ENCODE measurements around the gene PSME3IP1.

The PSME3IP1 gene

GRCh38 chr16:57125969-57126368 lies 59.9 kb downstream of the PSME3IP1 start:
- no peak for TF ChIP-seq REST (IDR thresholded peaks at IDR 0.05; ENCODE audit: insufficient replicate concordance, low read depth)
- no peak for TF ChIP-seq SPI1 (IDR thresholded peaks at IDR 0.05; ENCODE audit: borderline replicate concordance, low read depth)
- TF ChIP-seq GABPA (IDR thresholded peaks at IDR 0.05; ENCODE audit: low read depth) = no peak
- no peak for TF ChIP-seq CTCF (IDR thresholded peaks at IDR 0.05; ENCODE audit: insufficient read depth, low read length)
- TF ChIP-seq POLR2AphosphoS5 (IDR thresholded peaks at IDR 0.05; ENCODE audit: low read depth) = no peak
- no peak overlapping the region for H3K27ac ChIP-seq (replicated peaks)
- no peak for DNase-seq (ENCODE audit: low read depth in 1 of 2, low spot score in 1 of 2)
- H3K4me3 ChIP-seq (replicated peaks; ENCODE audit: insufficient read depth, low read length) = no peak overlapping the region
- no peaks in the 10 kb centered on the region for H3K27me3 ChIP-seq (ENCODE audit: insufficient read depth, poor library complexity, severe bottlenecking)

- Histone ChIP-seq H3K27me3 (ENCODE audit: insufficient read depth, poor library complexity, severe bottlenecking) (no peaks in the 10 kb centered on the region), H3K27ac (replicated peaks) (no peak overlapping the region), H3K4me3 (replicated peaks; ENCODE audit: insufficient read depth, low read length) (no peak overlapping the region)
- no peak for DNase-seq (ENCODE audit: low read depth in 1 of 2, low spot score in 1 of 2)
- TF ChIP-seq SPI1 (IDR thresholded peaks at IDR 0.05; ENCODE audit: borderline replicate concordance, low read depth) = no peak
- no peak for TF ChIP-seq CTCF (IDR thresholded peaks at IDR 0.05; ENCODE audit: insufficient read depth, low read length)
- no peak for TF ChIP-seq REST (IDR thresholded peaks at IDR 0.05; ENCODE audit: insufficient replicate concordance, low read depth)
- no peak for TF ChIP-seq GABPA (IDR thresholded peaks at IDR 0.05; ENCODE audit: low read depth)
- no peak for TF ChIP-seq POLR2AphosphoS5 (IDR thresholded peaks at IDR 0.05; ENCODE audit: low read depth)
Measured at GRCh38 chr16:57125376-57125775, 60.5 kb downstream of the PSME3IP1 start.

- TF ChIP-seq CTCF (IDR thresholded peaks at IDR 0.05; ENCODE audit: insufficient read depth, low read length) (no peak), POLR2AphosphoS5 (IDR thresholded peaks at IDR 0.05; ENCODE audit: low read depth) (no peak), REST (IDR thresholded peaks at IDR 0.05; ENCODE audit: insufficient replicate concordance, low read depth) (no peak), SPI1 (IDR thresholded peaks at IDR 0.05; ENCODE audit: borderline replicate concordance, low read depth) (no peak), GABPA (IDR thresholded peaks at IDR 0.05; ENCODE audit: low read depth) (no peak)
- no peak for DNase-seq (ENCODE audit: low read depth in 1 of 2, low spot score in 1 of 2)
- no peak overlapping the region for H3K4me3 ChIP-seq (replicated peaks; ENCODE audit: insufficient read depth, low read length)
- no peaks in the 10 kb centered on the region for H3K27me3 ChIP-seq (ENCODE audit: insufficient read depth, poor library complexity, severe bottlenecking)
- H3K27ac ChIP-seq (replicated peaks) = no peak overlapping the region; the same call in 1 of the 2 replicates
Measured at GRCh38 chr16:57123974-57124674, 61.7 kb downstream of the PSME3IP1 start.
